PC-9 (cell line): ENCODE results near the gene MADCAM1. TPM values are rescaled to one million over a fixed set of nuclear protein-coding genes. Genes with fewer than 3 reads are reported as not detected.

Experiments
- BruUV-seq: library from RNA; stranded (reverse); fragments of 400-500 nt; replicated peaks from 2 replicates; lab custom pipeline; 2021; lab: Mats Ljungman, UMichigan
- CTCF ChIA-PET: fragments of 300-600 bp; sonication (Branson Sonifier 250); formaldehyde crosslinking; loops from one replicate; lab custom pipeline; 2022; ENCODE audit warnings: antibody characterized with exemption; lab: Charles Lee
- POLR2A ChIA-PET: fragments of 300-600 bp; sonication (Branson Sonifier 250); formaldehyde crosslinking; loops from one replicate; lab custom pipeline; 2022; ENCODE audit warnings: antibody characterized with exemption; ENCODE audit not compliant: unreplicated experiment; lab: Charles Lee
- DNase-seq, 2 experiments: peaks; one replicate each; pipeline versions ENCODE4 v3.0.0 to v3.0.0-alpha.2; 2015 to 2022; ENCODE audit warnings: mixed read lengths in 1 of 2
- H2AFZ ChIP-seq: fragments of 200-600 bp; sonication (generic); 2 replicates; pipeline ENCODE4 v1.8.1; 2017; ENCODE audit warnings: antibody characterized with exemption
- H3F3A ChIP-seq: fragments of 200-600 bp; sonication (generic); 2 replicates; pipeline ENCODE4 v1.8.1; 2017; ENCODE audit warnings: antibody characterized with exemption, mild to moderate bottlenecking, low read depth; ENCODE audit not compliant: insufficient read depth
- H3K27ac ChIP-seq: fragments of 200-600 bp; sonication (generic); 2 replicates; pipeline ENCODE4 v1.6.1; 2016; ENCODE audit warnings: mixed run types
- H3K27me3 ChIP-seq: fragments of 200-600 bp; sonication (generic); 2 replicates; pipeline ENCODE4 v1.6.1; 2016; ENCODE audit warnings: low read depth, mixed run types; ENCODE audit not compliant: insufficient read depth
- H3K36me3 ChIP-seq: fragments of 200-600 bp; sonication (generic); 2 replicates; pipeline ENCODE4 v1.6.1; 2016; ENCODE audit warnings: low read depth, mixed run types
- H3K4me1 ChIP-seq: fragments of 200-600 bp; sonication (generic); replicated peaks from 2 replicates; pipeline ENCODE4 v1.6.1; 2016; ENCODE audit warnings: mixed run types; ENCODE audit not compliant: insufficient read depth
- H3K4me2 ChIP-seq: fragments of 200-600 bp; sonication (generic); 2 replicates; pipeline ENCODE4 v1.6.1; 2017; ENCODE audit warnings: mixed run types
- H3K4me3 ChIP-seq: fragments of 200-600 bp; sonication (generic); 2 replicates; pipeline ENCODE4 v1.6.1; 2016; ENCODE audit warnings: mixed run types
- H3K79me2 ChIP-seq: fragments of 200-600 bp; sonication (generic); 2 replicates; pipeline ENCODE4 v1.6.1; 2017; ENCODE audit warnings: low read depth, mixed run types
- H3K9me2 ChIP-seq: fragments of 200-600 bp; sonication (generic); 2 replicates; pipeline ENCODE4 v1.8.1; 2017; ENCODE audit warnings: mild to moderate bottlenecking; ENCODE audit not compliant: insufficient read depth
- H3K9me3 ChIP-seq: fragments of 200-600 bp; sonication (generic); 2 replicates; pipeline ENCODE4 v1.8.1; 2016; ENCODE audit warnings: low read depth; ENCODE audit not compliant: insufficient read depth
- H4K20me1 ChIP-seq: fragments of 200-600 bp; sonication (generic); 2 replicates; pipeline ENCODE4 v1.8.1; 2017; ENCODE audit not compliant: insufficient read depth
- CTCF ChIP-seq: fragments of 200-600 bp; sonication (generic); conservative IDR thresholded peaks from 2 replicates; pipeline ENCODE4 v1.6.1; 2017; ENCODE audit warnings: mixed run types, antibody characterized with exemption, mild to moderate bottlenecking, moderate library complexity
- EZH2 ChIP-seq: fragments of 200-600 bp; sonication (generic); IDR thresholded peaks from 2 replicates; pipeline ENCODE4 v1.8.0; 2017; ENCODE audit warnings: antibody characterized with exemption, low read depth
- intact Hi-C: fragments of 100-400 bp; cut with micrococcal nuclease; formaldehyde crosslinking; loops from one replicate; pipeline ENCODE4 v1.10.0; 2022; ENCODE audit not compliant: unreplicated experiment
- total RNA-seq: library from RNA; stranded (reverse); gene quantifications from 2 replicates; pipeline ENCODE4 v1.2.3, GENCODE V29; 2021

The MADCAM1 gene
- total RNA-seq, 1 experiment from 2014 or later: 1.1 TPM

- H3K27ac ChIP-seq: peak overlapping the region; percentile 13; the same call in 1 of the 2 replicates
- no peaks in the 10 kb centered on the region for H3K9me2 ChIP-seq
- BruUV-seq: no TSS peak
- peaks cover 38% of the 10 kb centered on the region for H3K4me1 ChIP-seq
- no peaks in the 10 kb centered on the region for H3K9me3 ChIP-seq
- intact Hi-C loops: loop anchor here (1.0 to 2.0 kb wide), 3 partner anchors 37 to 128 kb away; partner anchors contain the start of genes BSG and RNF126
- H3K36me3 ChIP-seq: peaks cover 10% of the 10 kb centered on the region; the same call in 1 of the 2 replicates
- peak; percentile 93 to 97 for DNase-seq
- ChIA-PET CTCF (interaction anchor here (0.7 kb wide), 1 partner anchor 308 kb away, joined by 4 read pairs; no protein-coding TSS in a partner anchor), POLR2A (interaction anchor here (0.5 to 0.6 kb wide), 3 partner anchors 37 to 141 kb away, joined by 3 to 8 read pairs (median 3); no protein-coding TSS in a partner anchor)
- no peak overlapping the region; the same call in 1 of the 2 replicates for H3K4me3 ChIP-seq
- H3F3A ChIP-seq: peaks cover 22% of the 10 kb centered on the region; the same call in 1 of the 2 replicates
- H4K20me1 ChIP-seq: peaks cover 42% of the 10 kb centered on the region
- peak overlapping the region; percentile 63 for H3K4me2 ChIP-seq
- peaks cover 36% of the 10 kb centered on the region for H3K79me2 ChIP-seq
- TF ChIP-seq EZH2 (no peak), CTCF (peak; percentile 49; the same call in 1 of the 2 replicates)
- no peaks in the 10 kb centered on the region for H3K27me3 ChIP-seq
- no peak overlapping the region for H2AFZ ChIP-seq
Observed at GRCh38 chr19:535017-535835, 38.9 kb downstream of the MADCAM1 start.

- H3K36me3 ChIP-seq: peaks cover 10% of the 10 kb centered on the region; the same call in 1 of the 2 replicates
- POLR2A ChIA-PET: interaction anchor here (0.6 kb wide), 1 partner anchor 140 kb away, joined by 8 read pairs; no protein-coding TSS in a partner anchor
Observed at GRCh38 chr19:536031-536880, 40.0 kb downstream of the MADCAM1 start.

More at GRCh38 chr19:536031-536880, 40.0 kb downstream of the MADCAM1 start:
- H3K4me1 ChIP-seq: peaks cover 33% of the 10 kb centered on the region
- H3K4me3 ChIP-seq: no peak overlapping the region
- BruUV-seq: no TSS peak
- no peaks in the 10 kb centered on the region for H3K9me3 ChIP-seq
- no peak overlapping the region for H3K27ac ChIP-seq
- peaks cover 42% of the 10 kb centered on the region for H4K20me1 ChIP-seq
- H2AFZ ChIP-seq: no peak overlapping the region
- TF ChIP-seq EZH2: no peak
- TF ChIP-seq CTCF: no peak
- CTCF ChIA-PET: no interaction called here
- peaks cover 19% of the 10 kb centered on the region; the same call in 1 of the 2 replicates for H3F3A ChIP-seq
- H3K9me2 ChIP-seq: no peaks in the 10 kb centered on the region
- no peak for DNase-seq
- H3K27me3 ChIP-seq: no peaks in the 10 kb centered on the region
- H3K79me2 ChIP-seq: peaks cover 36% of the 10 kb centered on the region
- H3K4me2 ChIP-seq: peak overlapping the region; percentile 63
- intact Hi-C loops: no loop called here
